ENCODE measurements around the gene SPTSSB.
A peak's percentile ranks its signal among the peaks of the same experiment; 100 is the strongest.

SPTSSB gene

DNA sequence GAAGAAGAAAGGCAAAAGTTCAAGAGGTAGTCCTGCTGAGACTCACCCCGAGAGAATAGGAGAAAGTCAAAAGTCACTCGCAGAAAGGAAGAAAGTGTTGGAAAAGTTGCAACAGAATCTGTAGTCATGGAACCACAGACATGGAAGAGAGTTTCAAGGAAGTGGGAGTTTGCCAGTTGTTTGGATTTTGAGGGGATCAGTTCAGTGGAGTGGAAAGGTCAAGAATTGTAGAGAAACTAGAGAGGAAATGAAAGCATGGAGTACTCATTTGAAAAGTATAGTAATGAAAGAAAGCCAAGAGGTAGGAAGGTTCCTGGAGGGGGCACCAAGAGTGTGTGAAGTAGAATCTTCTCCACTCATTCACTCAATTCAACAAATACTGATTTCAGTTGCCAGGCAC is 34.7 kb downstream of the SPTSSB start:
- DNase-seq, result no peak

DNA sequence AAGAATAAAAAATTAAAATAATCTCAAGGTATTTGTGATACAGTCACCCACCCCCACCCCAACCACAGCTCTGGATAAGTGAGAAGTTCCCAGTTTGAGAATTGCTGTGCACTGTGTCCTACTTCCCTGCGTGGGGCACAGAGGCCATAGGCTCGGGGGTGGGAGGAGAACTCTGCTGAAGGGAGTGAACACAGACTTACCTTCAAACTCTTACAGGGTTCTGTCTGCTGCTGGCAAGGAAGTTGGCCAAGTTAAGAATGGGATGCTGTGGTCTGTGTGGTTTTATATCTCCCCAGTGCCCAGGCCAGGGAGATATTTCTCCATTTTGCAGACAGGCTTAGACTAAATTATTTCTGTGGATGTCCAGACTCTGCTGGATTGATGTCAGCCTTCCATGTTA is 37.6 kb downstream of the SPTSSB start:
- no peak for DNase-seq

- DNase-seq, result no peak
Measured at GRCh38 chr3:161332792-161333191, 38.5 kb downstream of the SPTSSB start.

DNA sequence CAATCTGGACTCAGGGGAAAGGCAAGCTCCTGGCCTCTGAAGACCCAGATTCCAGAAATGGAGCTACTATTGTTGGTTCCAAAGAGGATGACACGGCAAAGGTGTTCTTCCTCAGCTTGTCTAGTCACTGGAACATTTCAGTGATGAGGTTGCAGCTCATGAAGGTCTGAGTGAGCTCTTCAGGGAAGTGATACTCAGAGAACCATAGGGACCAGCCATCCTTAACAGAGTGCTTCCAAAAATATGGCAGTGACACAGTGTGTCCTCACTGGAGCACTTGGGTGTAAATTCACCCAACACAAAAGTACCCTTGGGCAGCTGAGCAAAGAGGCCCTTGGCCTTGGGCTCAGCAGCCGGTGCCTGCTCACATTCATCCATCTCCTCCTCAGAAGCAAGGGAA is 46.3 kb downstream of the SPTSSB start:
- DNase-seq, result no peak

GRCh38 chr3:161323926-161324621 is 47.2 kb downstream of the SPTSSB start:
- DNase-seq, result no peak

DNA sequence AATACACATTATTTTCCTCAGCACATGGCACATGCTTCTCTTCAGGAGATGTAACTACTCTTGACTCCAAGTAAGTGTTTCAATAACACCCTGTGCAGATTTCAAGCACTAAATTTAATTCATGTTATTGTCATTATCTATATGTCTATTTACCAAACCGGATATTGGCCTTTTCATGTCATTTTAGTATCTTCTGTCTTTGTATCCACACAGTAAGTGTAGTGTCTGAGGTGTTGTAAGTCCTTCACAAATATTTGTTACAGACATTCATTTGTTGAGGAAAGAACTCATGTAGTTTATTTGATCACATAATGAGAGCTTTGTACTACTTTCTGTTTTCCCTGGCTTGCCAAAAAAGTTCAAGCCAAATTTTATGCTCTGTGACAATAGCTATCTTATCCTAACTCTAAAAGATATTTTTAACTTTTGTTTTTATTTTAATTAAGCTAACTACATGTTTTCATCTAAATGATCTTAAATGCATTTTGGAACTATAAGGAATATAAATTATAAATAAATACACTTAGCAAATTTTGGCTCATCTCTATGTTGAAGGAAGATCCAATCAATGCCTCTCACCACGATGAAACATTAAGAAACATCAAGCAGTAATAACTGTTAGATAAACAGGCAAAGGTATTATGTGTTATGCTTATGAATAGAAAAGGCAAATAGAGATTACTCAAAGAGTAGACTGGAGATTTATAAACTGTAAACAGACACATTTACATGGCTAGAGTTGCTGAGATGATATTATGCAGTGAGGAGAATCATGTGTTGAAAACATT is 48.3 kb downstream of the SPTSSB start:
- no peak for DNase-seq

DNA sequence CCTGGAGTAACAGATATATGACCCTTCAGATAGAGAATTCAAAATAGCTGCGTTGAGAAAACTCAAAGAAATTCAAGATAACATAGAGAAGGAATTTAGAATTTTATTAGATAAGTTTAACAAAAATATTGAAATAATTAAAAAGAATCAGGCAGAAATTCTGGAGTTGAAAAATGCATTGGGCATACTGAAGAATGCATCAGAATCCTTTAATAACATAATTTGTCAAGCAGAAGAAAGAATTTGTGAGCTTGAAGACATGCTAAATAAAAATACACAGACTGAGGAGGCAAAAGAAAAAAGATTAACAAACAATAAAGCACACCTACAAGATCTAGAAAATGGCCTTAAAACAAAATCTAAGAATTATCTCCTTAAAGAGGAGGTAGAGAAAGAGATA is 50.5 kb downstream of the SPTSSB start:
- no peak for DNase-seq

GRCh38 chr3:161319867-161320266 is 51.5 kb downstream of the SPTSSB start:
- no peak for DNase-seq

GRCh38 chr3:161317077-161317476 is 54.2 kb downstream of the SPTSSB start:
- no peak for DNase-seq

GRCh38 chr3:161316006-161316689 is 55.2 kb downstream of the SPTSSB start:
- no peak for DNase-seq

- DNase-seq, result no peak
Measured at GRCh38 chr3:161314836-161315395, 56.4 kb downstream of the SPTSSB start.

GRCh38 chr3:161310649-161311423 is 60.5 kb downstream of the SPTSSB start:
- no peak for DNase-seq

GRCh38 chr3:161305095-161305991 is 66.0 kb downstream of the SPTSSB start:
- DNase-seq, result no peak

DNA sequence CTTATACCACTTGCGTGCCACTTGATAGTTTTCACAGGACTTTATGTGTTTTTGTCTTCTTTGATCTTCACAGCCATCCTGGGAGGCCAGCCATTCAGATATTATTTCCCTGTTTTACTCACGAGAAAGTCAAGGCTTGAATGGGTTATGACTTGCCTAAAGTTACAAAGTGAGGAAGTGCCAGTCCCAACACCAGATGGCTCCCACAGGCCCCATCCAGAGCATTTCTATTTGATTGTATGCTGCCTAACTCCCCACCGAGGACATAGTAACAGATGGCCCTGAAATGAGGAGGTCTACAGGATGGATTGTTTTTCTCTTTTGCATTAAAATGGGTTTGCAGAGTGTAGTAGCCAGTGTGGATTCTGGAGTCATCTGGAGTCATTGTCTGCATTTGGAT is 74.5 kb downstream of the SPTSSB start:
- peak; percentile 25 for DNase-seq

DNA sequence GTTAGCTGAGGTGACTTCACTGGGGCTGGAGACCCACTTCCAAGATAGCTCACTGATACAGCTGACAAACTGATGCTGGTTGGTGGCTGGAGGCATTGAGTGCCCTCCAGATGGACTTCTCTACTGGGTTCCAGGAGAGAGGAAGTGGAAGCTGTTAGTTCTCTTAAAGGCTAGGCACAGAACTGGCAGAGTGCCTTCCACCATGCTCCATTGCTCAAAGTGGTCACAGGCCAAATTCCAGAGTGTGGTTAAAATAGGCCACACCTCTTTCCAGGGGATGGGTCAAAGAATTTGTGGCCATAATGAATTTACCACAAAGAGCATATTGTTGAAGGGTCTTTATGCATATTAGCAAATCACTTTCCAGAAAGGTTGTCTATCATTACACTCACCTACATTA is 76.0 kb downstream of the SPTSSB start:
- no peak for DNase-seq
